Measurements from ENCODE around the gene TBCK.

TBCK gene

DNA sequence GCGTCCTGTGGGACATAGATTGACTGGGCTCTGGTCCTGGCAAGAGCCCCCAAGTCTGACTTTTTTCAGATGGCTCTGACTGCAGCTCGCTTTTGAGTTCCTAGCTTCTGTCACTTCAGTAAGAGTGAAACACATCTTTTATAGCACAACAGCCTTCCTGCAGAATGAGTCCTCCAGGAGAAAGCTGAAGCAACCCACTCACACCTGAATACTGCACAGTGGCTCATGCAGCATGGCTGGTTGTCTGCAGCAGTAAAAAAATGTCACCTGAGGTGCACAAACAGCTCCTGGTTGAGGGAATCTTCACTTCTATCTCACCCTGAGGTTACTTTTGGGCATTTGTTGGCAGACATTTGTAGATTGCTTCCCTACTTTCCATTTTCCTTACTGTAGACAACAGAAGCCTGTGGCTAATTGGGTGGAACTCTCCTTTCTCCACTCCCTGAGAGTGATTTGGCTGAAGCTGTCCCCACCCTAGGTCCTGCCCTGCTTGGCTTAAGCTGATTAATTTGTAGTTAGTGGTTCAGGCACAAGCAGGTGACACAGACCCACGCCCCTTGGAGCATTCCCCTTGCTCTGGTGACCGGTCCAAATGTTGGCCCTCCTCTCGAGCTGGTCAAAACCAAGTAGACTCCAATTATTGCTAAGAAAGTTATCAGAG is 321.0 kb downstream of the TBCK start:
- no peaks in the 10 kb centered on the region for H3K9me3 ChIP-seq (ENCODE audit: control insufficient read depth, insufficient read depth, low read length)
- peaks cover 7% of the 10 kb centered on the region for H3K4me1 ChIP-seq (ENCODE audit: insufficient read depth, low read length)
- no peaks in the 10 kb centered on the region for H3K36me3 ChIP-seq (ENCODE audit: insufficient read depth, low read length)
- H3K9ac ChIP-seq (ENCODE audit: low read depth, low read length): no peak overlapping the region

DNA sequence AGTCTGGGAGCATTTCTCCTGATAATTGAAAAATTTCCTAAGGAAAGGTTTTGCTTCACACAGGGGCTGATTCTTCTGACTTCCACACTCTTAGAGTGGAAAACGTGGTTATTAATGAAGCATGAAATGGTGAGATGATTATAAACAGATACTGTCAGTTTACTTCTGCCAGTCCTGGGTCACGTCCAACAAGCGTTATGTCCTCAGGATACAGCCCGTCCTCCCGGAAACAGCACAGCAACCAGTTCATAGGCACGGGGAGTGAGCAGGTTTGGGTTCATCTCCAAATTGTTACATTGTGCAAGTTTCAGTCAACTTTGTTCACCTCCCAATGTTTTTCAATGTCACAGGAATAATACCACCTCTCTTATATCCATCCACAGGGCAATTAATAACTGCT is 321.9 kb downstream of the TBCK start:
- Histone ChIP-seq H3K9ac (ENCODE audit: low read depth, low read length) (no peak overlapping the region), H3K9me3 (ENCODE audit: control insufficient read depth, insufficient read depth, low read length) (no peaks in the 10 kb centered on the region), H3K36me3 (ENCODE audit: insufficient read depth, low read length) (no peaks in the 10 kb centered on the region), H3K4me1 (ENCODE audit: insufficient read depth, low read length) (peaks cover 7% of the 10 kb centered on the region)

DNA sequence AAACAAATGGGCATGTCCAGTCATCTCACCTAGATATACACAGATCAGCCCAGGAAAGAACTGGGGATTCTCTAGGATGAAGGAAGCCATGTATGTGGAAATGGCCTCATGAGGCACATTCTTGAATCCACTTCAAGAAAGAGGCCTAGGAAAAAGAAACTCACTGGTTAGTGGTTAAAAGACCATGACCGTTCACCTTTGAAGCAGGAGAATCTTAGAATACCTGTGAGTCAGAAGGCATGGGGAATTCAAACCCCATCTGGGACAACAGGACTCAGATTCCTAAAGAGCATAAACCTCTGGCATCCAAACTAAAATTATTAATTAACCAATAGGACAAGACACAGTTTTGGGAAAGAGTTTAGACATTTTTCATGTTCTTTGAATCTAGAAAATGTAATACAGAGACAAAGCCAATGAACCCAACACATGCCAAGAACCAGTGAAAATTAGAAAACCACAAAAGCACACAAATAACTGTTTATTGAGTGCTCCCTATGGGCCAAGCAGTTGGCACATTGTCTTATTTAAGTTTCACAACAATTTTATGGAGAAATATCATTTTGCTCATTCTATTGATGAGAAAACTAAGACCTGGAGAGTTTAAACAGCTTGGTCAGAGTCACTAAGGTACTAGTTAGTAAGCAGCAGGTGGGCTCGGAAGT is 323.2 kb downstream of the TBCK start:
- H3K4me1 ChIP-seq (ENCODE audit: insufficient read depth, low read length): no peaks in the 10 kb centered on the region
- no peaks in the 10 kb centered on the region for H3K9me3 ChIP-seq (ENCODE audit: control insufficient read depth, insufficient read depth, low read length)
- H3K9ac ChIP-seq (ENCODE audit: low read depth, low read length): no peak overlapping the region
- H3K36me3 ChIP-seq (ENCODE audit: insufficient read depth, low read length): no peaks in the 10 kb centered on the region

DNA sequence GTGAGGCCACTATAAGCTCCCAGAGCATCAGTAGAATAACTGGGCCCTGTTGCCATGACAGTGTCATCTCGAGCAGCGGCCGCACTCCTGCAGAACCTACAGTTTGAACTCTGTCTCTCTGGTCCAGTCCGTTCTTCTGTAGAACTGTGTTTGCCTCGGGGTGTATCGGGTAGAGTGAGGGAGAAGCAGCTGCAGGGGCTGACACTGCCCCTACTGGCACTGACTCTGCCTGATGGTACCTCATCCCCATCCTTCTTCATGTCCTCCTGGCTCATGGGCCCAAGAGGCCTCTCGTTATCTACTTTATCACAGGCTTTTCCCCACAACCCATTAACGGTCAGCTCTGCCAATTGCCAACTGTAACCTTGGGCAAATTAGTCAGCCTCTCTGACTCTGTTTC is 324.3 kb downstream of the TBCK start:
- H3K36me3 ChIP-seq (ENCODE audit: insufficient read depth, low read length): no peaks in the 10 kb centered on the region

More for the DNA sequence above, 324.3 kb downstream of the TBCK start:
- Histone ChIP-seq H3K9ac (ENCODE audit: low read depth, low read length) (no peak overlapping the region), H3K4me1 (ENCODE audit: insufficient read depth, low read length) (no peaks in the 10 kb centered on the region), H3K9me3 (ENCODE audit: control insufficient read depth, insufficient read depth, low read length) (no peaks in the 10 kb centered on the region)
